ENCODE data around the gene PTCSC3. TPM values are rescaled to one million over a fixed set of nuclear protein-coding genes. Genes with fewer than 3 reads are reported as not detected.

PTCSC3 gene
- total RNA-seq, 1 experiment from 2014 or later, result not detected

DNA sequence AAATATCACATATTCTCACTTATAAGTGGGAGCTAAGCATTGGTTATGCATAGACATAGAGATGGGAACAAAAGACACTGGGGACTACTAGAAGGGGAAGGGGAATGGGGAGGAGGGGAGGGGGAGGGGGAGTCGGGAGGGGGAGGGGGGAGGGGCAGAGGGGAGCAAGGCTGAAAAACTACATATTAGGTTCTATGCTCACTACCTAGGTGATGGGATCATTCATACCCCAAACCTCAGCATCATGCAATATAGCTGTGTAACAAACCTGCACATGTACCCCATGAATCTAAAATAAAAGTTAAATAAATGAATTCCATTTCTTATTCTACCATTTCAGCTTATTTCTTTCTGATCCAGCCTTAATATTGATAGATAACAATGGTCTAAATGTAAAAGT, 21.9 kb upstream of the PTCSC3 start:
- no TSS peak for BruUV-seq (replicated peaks)
- ATAC-seq (no peak), DNase-seq (ENCODE audit: low read depth, low spot score) (no peak)
- TF ChIP-seq SIN3A (IDR thresholded peaks at IDR 0.05; ENCODE audit: borderline replicate concordance, insufficient read depth, low read depth, low read length), result no peak
- TF ChIP-seq POLR2AphosphoS5 (IDR thresholded peaks at IDR 0.05; ENCODE audit: low read depth, low read length), result no peak
- no peak for TF ChIP-seq TCF7L2 (IDR thresholded peaks at IDR 0.05; ENCODE audit: low read depth, low read length)
- TF ChIP-seq, protein P1, sequence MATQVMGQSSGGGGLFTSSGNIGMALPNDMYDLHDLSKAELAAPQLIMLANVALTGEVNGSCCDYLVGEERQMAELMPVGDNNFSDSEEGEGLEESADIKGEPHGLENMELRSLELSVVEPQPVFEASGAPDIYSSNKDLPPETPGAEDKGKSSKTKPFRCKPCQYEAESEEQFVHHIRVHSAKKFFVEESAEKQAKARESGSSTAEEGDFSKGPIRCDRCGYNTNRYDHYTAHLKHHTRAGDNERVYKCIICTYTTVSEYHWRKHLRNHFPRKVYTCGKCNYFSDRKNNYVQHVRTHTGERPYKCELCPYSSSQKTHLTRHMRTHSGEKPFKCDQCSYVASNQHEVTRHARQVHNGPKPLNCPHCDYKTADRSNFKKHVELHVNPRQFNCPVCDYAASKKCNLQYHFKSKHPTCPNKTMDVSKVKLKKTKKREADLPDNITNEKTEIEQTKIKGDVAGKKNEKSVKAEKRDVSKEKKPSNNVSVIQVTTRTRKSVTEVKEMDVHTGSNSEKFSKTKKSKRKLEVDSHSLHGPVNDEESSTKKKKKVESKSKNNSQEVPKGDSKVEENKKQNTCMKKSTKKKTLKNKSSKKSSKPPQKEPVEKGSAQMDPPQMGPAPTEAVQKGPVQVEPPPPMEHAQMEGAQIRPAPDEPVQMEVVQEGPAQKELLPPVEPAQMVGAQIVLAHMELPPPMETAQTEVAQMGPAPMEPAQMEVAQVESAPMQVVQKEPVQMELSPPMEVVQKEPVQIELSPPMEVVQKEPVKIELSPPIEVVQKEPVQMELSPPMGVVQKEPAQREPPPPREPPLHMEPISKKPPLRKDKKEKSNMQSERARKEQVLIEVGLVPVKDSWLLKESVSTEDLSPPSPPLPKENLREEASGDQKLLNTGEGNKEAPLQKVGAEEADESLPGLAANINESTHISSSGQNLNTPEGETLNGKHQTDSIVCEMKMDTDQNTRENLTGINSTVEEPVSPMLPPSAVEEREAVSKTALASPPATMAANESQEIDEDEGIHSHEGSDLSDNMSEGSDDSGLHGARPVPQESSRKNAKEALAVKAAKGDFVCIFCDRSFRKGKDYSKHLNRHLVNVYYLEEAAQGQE (IDR thresholded peaks at IDR 0.05; ENCODE audit: insufficient read depth in 1 of 2, low read depth in 2 of 2, low read length in 1 of 2), result no peak
- TF ChIP-seq, protein P2, sequence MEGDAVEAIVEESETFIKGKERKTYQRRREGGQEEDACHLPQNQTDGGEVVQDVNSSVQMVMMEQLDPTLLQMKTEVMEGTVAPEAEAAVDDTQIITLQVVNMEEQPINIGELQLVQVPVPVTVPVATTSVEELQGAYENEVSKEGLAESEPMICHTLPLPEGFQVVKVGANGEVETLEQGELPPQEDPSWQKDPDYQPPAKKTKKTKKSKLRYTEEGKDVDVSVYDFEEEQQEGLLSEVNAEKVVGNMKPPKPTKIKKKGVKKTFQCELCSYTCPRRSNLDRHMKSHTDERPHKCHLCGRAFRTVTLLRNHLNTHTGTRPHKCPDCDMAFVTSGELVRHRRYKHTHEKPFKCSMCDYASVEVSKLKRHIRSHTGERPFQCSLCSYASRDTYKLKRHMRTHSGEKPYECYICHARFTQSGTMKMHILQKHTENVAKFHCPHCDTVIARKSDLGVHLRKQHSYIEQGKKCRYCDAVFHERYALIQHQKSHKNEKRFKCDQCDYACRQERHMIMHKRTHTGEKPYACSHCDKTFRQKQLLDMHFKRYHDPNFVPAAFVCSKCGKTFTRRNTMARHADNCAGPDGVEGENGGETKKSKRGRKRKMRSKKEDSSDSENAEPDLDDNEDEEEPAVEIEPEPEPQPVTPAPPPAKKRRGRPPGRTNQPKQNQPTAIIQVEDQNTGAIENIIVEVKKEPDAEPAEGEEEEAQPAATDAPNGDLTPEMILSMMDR (IDR thresholded peaks at IDR 0.05), result no peak
- no peaks in the 10 kb centered on the region for H3K36me3 ChIP-seq (ENCODE audit: control insufficient read depth, insufficient read depth, low read length)
- ChIA-PET CTCF (no interaction called here), POLR2A (no interaction called here)
- intact Hi-C loops (cut with micrococcal nuclease; ENCODE audit: unreplicated experiment), result no loop called here
- H3K27ac ChIP-seq (ENCODE audit: low read length), result no peak overlapping the region
- no peak overlapping the region for H3K4me3 ChIP-seq (ENCODE audit: low read depth in 2 of 2, low read length in 2 of 2)
- H3K9me3 ChIP-seq (ENCODE audit: control insufficient read depth, insufficient read depth, low read depth, low read length), result no peaks in the 10 kb centered on the region
- no peaks in the 10 kb centered on the region for H3K4me1 ChIP-seq (ENCODE audit: control insufficient read depth, insufficient read depth, low read length)
- in situ Hi-C loops (cut with HindIII; ENCODE audit: low pct_unique_long_range_greater_than_20kb, low sequenced_read_pairs), result no loop called here
- no peaks in the 10 kb centered on the region for H3K27me3 ChIP-seq (ENCODE audit: control insufficient read depth, insufficient read depth, low read length)

DNA sequence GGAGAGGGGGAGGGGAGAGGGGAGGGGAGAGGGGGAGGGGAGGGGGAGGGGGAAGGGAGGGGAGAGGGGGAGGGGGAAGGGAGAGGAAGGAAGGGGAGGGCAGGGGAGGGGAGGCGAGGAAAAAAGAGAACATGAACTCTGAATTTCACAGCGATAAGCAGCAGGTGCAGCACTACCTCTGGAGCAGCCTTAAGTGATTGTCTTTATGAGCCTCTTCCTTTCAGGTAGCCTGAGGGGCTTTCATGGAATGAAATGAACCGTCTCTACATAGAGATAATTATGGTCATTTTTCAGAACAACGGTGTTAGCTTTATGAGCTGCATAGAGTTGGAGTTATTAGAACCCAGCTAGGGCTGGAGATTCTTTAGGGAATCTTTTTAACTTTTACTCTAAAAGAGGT, 18.1 kb upstream of the PTCSC3 start:
- no peak for DNase-seq (ENCODE audit: low read depth, low spot score)
- CTCF ChIA-PET, result no interaction called here
- no peaks in the 10 kb centered on the region for H3K9me3 ChIP-seq (ENCODE audit: control insufficient read depth, insufficient read depth, low read depth, low read length)
- no peak overlapping the region for H3K4me3 ChIP-seq (ENCODE audit: low read depth in 2 of 2, low read length in 2 of 2)
- ATAC-seq, result no peak
- no peak overlapping the region for H3K27ac ChIP-seq (ENCODE audit: low read length)
- no peaks in the 10 kb centered on the region for H3K4me1 ChIP-seq (ENCODE audit: control insufficient read depth, insufficient read depth, low read length)
- TF ChIP-seq SIN3A (IDR thresholded peaks at IDR 0.05; ENCODE audit: borderline replicate concordance, insufficient read depth, low read depth, low read length) (no peak), TCF7L2 (IDR thresholded peaks at IDR 0.05; ENCODE audit: low read depth, low read length) (no peak), POLR2AphosphoS5 (IDR thresholded peaks at IDR 0.05; ENCODE audit: low read depth, low read length) (no peak)
- TF ChIP-seq, protein P2 (IDR thresholded peaks at IDR 0.05), result no peak
- TF ChIP-seq, protein P1 (IDR thresholded peaks at IDR 0.05; ENCODE audit: insufficient read depth in 1 of 2, low read depth in 2 of 2, low read length in 1 of 2), result no peak
- in situ Hi-C loops (cut with HindIII; ENCODE audit: low pct_unique_long_range_greater_than_20kb, low sequenced_read_pairs) (no loop called here), intact Hi-C loops (cut with micrococcal nuclease; ENCODE audit: unreplicated experiment) (no loop called here)
- H3K36me3 ChIP-seq (ENCODE audit: control insufficient read depth, insufficient read depth, low read length), result no peaks in the 10 kb centered on the region
- no peaks in the 10 kb centered on the region for H3K27me3 ChIP-seq (ENCODE audit: control insufficient read depth, insufficient read depth, low read length)
- POLR2A ChIA-PET, result no interaction called here
- no TSS peak for BruUV-seq (replicated peaks)

Measured in Panc1 (cell line).